GM12878 (cell line): ENCODE results near the gene RESP18. TPM values are rescaled to one million over a fixed set of nuclear protein-coding genes. Genes with fewer than 3 reads are reported as not detected.

Experiments
- BCL11A ChIP-seq: IDR thresholded peaks from 2 replicates; pipeline ENCODE4 v1.6.1; 2011; ENCODE audit warnings: low read depth, low read length
- CHD1 ChIP-seq: IDR thresholded peaks from 2 replicates; pipeline ENCODE4 v1.6.1; 2012; ENCODE audit warnings: low read depth, low read length, improper control_type of control experiment
- CHD2 ChIP-seq: IDR thresholded peaks from 2 replicates; pipeline ENCODE4 v1.6.1; 2011; ENCODE audit warnings: low read depth, low read length, improper control_type of control experiment, borderline replicate concordance
- CUX1 ChIP-seq: IDR thresholded peaks from 2 replicates; pipeline ENCODE4 v1.6.1; 2012; ENCODE audit warnings: improper control_type of control experiment, low read depth, low read length; ENCODE audit not compliant: insufficient replicate concordance
- EED ChIP-seq: sonication (generic); IDR thresholded peaks from 2 replicates; pipeline ENCODE4 v1.6.1; 2016; ENCODE audit warnings: antibody characterized with exemption, low read depth
- EZH2 ChIP-seq: IDR thresholded peaks from 2 replicates; pipeline ENCODE4 v1.6.1; 2012; ENCODE audit warnings: low read depth, mild to moderate bottlenecking, control low read depth, inconsistent platforms, low read length, borderline replicate concordance; ENCODE audit not compliant: control insufficient read depth
- GABPA ChIP-seq: IDR thresholded peaks from 2 replicates; pipeline ENCODE4 v1.6.1; 2014; ENCODE audit warnings: antibody characterized with exemption, low read depth, mild to moderate bottlenecking, inconsistent platforms
- KLF5 ChIP-seq: fragments of 450-650 bp; IDR thresholded peaks from 2 replicates; pipeline ENCODE4 v1.6.1; 2014; ENCODE audit warnings: mild to moderate bottlenecking; ENCODE audit not compliant: partially characterized antibody
- POLR2A ChIP-seq: IDR thresholded peaks from 2 replicates; pipeline ENCODE4 v1.6.1; 2011; ENCODE audit warnings: low read depth, mild to moderate bottlenecking, low read length
- REST ChIP-seq: IDR thresholded peaks from 2 replicates; pipeline ENCODE4 v1.6.1; 2012; ENCODE audit warnings: mild to moderate bottlenecking, low read depth, low read length
- SIN3A ChIP-seq: IDR thresholded peaks from 2 replicates; pipeline ENCODE4 v1.6.1; 2012; ENCODE audit warnings: low read depth, low read length, improper control_type of control experiment
- SMC3 ChIP-seq: IDR thresholded peaks from 2 replicates; pipeline ENCODE4 v1.6.1; 2011; ENCODE audit warnings: low read length, improper control_type of control experiment, borderline replicate concordance
- polyA plus RNA-seq, 11 experiments: library from polyadenylated mRNA; depleted of rRNA in 4 of 11; unstranded in 6 of 11; stranded (reverse) in 5 of 11; fragments of >200 nt; fragmentation: Nextera tagmentation in 4 of 11; fragmentation: Illumina TruSeq in 1 of 11; extraction: Ambion mirVana in 4 of 11; extraction: Trizol in 1 of 11; gene quantifications; 1 replicate in 1 of 11; 2 replicates in 10 of 11; pipeline versions ENCODE4 v1.2.1 to v1.2.3, GENCODE V29; 2011 to 2016; ENCODE audit warnings: inconsistent platforms in 2 of 11, missing spikeins in 2 of 11, low read depth in 1 of 11
- total RNA-seq, 4 experiments: library from RNA; depleted of rRNA in 3 of 4; stranded (reverse); fragments of >200 nt in 3 of 4; fragmentation: Illumina TruSeq in 1 of 4; extraction: Trizol in 1 of 4; gene quantifications; 2 replicates each; pipeline versions ENCODE4 v1.2.1 to v1.2.3, GENCODE V29; 2013 to 2021
- TF ChIP-seq, protein P1 (sequence below): fragments of 450-650 bp; IDR thresholded peaks from 2 replicates; pipeline ENCODE4 v1.6.1; 2017; ENCODE audit warnings: mild to moderate bottlenecking, moderate library complexity
- TF ChIP-seq, protein P2 (sequence below): IDR thresholded peaks from 2 replicates; pipeline ENCODE4 v1.6.1; 2011; ENCODE audit warnings: borderline replicate concordance, low read depth, mild to moderate bottlenecking, moderate library complexity, mixed read lengths, low read length; ENCODE audit not compliant: insufficient read depth; ENCODE audit errors: extremely low read length

Gene RESP18
- total and polyA plus RNA-seq, 10 of the 15 experiments (the other 5 are each of a cell fraction or from before 2014, with no cell fraction given): not detected

DNA sequence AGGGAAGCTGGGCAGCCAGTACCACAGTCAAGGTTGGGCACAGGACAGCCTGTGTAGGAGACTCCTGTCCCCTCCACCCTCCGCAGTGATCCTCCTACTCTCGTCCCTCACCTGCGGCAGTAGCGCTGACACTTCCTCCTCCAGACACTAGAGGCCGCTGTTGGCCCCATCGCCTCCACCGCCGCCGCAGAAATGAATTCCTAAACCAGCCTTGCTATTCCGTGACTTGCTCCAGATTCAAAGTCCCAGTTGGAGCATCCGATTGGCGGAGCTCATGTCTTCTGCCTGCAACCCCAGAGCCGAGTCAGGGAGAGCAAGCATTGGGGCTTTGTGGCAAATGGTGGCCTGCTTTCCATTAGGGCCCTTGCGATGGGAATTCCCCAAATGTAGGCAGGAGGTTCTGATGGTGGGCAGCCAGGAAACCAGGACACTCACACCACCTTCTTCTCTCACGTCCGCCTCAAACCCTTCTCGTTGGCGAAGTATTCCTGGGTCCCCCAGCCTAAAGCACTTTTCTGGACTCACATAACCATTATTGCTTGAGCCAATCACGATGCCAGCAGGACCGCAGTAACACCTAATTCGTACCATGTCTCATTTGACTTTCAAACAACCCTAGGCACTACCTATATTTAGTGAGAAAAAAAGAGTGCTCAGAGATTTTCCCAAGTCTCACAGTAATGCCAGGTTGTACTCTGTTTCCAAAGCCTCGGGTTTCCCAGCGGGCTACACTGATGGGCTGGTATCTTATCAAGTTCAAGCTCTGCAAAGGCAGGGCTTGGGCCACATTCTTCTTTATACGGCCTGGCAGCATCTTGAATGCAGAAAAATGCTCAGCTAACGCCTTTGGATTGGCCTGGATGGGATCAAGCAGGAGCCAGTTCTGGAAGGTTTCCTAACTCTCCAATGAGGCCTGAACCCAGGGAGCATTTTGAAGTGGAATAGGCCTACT lies 54.6 kb downstream of the RESP18 start (continued):
- TF ChIP-seq, protein P1, sequence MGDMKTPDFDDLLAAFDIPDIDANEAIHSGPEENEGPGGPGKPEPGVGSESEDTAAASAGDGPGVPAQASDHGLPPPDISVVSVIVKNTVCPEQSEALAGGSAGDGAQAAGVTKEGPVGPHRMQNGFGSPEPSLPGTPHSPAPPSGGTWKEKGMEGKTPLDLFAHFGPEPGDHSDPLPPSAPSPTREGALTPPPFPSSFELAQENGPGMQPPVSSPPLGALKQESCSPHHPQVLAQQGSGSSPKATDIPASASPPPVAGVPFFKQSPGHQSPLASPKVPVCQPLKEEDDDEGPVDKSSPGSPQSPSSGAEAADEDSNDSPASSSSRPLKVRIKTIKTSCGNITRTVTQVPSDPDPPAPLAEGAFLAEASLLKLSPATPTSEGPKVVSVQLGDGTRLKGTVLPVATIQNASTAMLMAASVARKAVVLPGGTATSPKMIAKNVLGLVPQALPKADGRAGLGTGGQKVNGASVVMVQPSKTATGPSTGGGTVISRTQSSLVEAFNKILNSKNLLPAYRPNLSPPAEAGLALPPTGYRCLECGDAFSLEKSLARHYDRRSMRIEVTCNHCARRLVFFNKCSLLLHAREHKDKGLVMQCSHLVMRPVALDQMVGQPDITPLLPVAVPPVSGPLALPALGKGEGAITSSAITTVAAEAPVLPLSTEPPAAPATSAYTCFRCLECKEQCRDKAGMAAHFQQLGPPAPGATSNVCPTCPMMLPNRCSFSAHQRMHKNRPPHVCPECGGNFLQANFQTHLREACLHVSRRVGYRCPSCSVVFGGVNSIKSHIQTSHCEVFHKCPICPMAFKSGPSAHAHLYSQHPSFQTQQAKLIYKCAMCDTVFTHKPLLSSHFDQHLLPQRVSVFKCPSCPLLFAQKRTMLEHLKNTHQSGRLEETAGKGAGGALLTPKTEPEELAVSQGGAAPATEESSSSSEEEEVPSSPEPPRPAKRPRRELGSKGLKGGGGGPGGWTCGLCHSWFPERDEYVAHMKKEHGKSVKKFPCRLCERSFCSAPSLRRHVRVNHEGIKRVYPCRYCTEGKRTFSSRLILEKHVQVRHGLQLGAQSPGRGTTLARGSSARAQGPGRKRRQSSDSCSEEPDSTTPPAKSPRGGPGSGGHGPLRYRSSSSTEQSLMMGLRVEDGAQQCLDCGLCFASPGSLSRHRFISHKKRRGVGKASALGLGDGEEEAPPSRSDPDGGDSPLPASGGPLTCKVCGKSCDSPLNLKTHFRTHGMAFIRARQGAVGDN: no peak
- TF ChIP-seq BCL11A (no peak), EED (peak; percentile 84), EZH2 (no peak), REST (no peak), KLF5 (peak; percentile 54), CHD2 (0 out of 2 replicates have a peak, but pooled peaks have one; percentile 34), CHD1 (no peak), CUX1 (no peak), SIN3A (no peak), SMC3 (peak; percentile 56; the same call in 1 of the 2 replicates), GABPA (no peak), POLR2A (peak; percentile 44; the same call in 1 of the 2 replicates)
- TF ChIP-seq, protein P2, sequence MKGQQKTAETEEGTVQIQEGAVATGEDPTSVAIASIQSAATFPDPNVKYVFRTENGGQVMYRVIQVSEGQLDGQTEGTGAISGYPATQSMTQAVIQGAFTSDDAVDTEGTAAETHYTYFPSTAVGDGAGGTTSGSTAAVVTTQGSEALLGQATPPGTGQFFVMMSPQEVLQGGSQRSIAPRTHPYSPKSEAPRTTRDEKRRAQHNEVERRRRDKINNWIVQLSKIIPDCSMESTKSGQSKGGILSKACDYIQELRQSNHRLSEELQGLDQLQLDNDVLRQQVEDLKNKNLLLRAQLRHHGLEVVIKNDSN: no peak
